Stimulated activated naive B cell treated with anti-CD40 and anti-IgM and Interleukin-4, amounts not matched to agents 10 μg/mL and 1 μg/mL and 100 μg/mL, for 72 hours (primary cell): ENCODE data around the gene HAUS1.

ENCODE experiments used
- ATAC-seq, 2 donors: fragments of 150-1000 bp; cut with Tn5 transposase; replicated peaks; 2 replicates each; pipeline ENCODE4 v1.10.0; 2021; ENCODE audit warnings: moderate library complexity in 1 of 2
- DNase-seq: peaks from one replicate; pipeline ENCODE4 v3.0.0; 2021
- H3K27ac Mint-ChIP-seq: one replicate; pipeline ENCODE4 v1.8.0; 2022; ENCODE audit warnings: mild to moderate bottlenecking, mixed read lengths
- H3K27me3 Mint-ChIP-seq, 2 donors: one replicate each; pipeline ENCODE4 v1.8.0; 2022; ENCODE audit warnings: mixed read lengths in 2 of 2
- H3K36me3 Mint-ChIP-seq, 2 donors: one replicate each; pipeline ENCODE4 v1.8.0; 2022; ENCODE audit warnings: mixed read lengths in 2 of 2, mild to moderate bottlenecking in 1 of 2
- H3K4me1 Mint-ChIP-seq, 2 donors: one replicate each; pipeline ENCODE4 v1.8.0; 2022; ENCODE audit warnings: mixed read lengths in 2 of 2, mild to moderate bottlenecking in 1 of 2
- H3K4me3 Mint-ChIP-seq, 2 donors: one replicate each; pipeline ENCODE4 v1.8.0; 2022; ENCODE audit warnings: mild to moderate bottlenecking in 2 of 2, mixed read lengths in 2 of 2, moderate library complexity in 1 of 2
- H3K9me3 Mint-ChIP-seq, 2 donors: one replicate each; pipeline ENCODE4 v1.8.0; 2022; ENCODE audit warnings: mixed read lengths in 2 of 2, mild to moderate bottlenecking in 1 of 2

The HAUS1 gene

GRCh38 chr18:46173393-46174341, 69.5 kb downstream of the HAUS1 start:
- ATAC-seq, result peak; percentile 86 to 90
- H3K27ac Mint-ChIP-seq, result peak overlapping the region; percentile 99
- peaks cover 29 to 70% of the 10 kb centered on the region in 2 donors for H3K4me1 Mint-ChIP-seq
- peak; percentile 94 for DNase-seq
- peaks cover 16 to 17% of the 10 kb centered on the region in 2 donors for H3K36me3 Mint-ChIP-seq
- H3K27me3 Mint-ChIP-seq, result no peaks in the 10 kb centered on the region
- peak overlapping the region; percentile 97 to 100 for H3K4me3 Mint-ChIP-seq
- no peaks in the 10 kb centered on the region for H3K9me3 Mint-ChIP-seq

- DNase-seq (peak; percentile 22), ATAC-seq (peak; percentile 8 to 20)
- H3K27me3 Mint-ChIP-seq, result no peaks in the 10 kb centered on the region
- peak overlapping the region; percentile 97 to 100 for H3K4me3 Mint-ChIP-seq
- H3K4me1 Mint-ChIP-seq, result peaks cover 24 to 66% of the 10 kb centered on the region in 2 donors
- no peaks in the 10 kb centered on the region for H3K9me3 Mint-ChIP-seq
- peaks cover 17 to 20% of the 10 kb centered on the region in 2 donors for H3K36me3 Mint-ChIP-seq
- H3K27ac Mint-ChIP-seq, result peak overlapping the region; percentile 99
Observed at GRCh38 chr18:46174342-46175041, 70.3 kb downstream of the HAUS1 start.

- DNase-seq, result no peak
- ATAC-seq, result no peak
- Mint-ChIP-seq H3K9me3 (no peaks in the 10 kb centered on the region), H3K27me3 (no peaks in the 10 kb centered on the region), H3K4me3 (peak overlapping the region; percentile 97 to 100), H3K4me1 (peaks cover 22 to 66% of the 10 kb centered on the region in 2 donors), H3K27ac (no peak overlapping the region), H3K36me3 (peaks cover 18 to 20% of the 10 kb centered on the region in 2 donors)
Observed at GRCh38 chr18:46176001-46176400, 71.8 kb downstream of the HAUS1 start.
